GM19238 (cell line): ENCODE results near the gene ADAM12.

Source experiments
- DNase-seq: peaks from one replicate; pipeline ENCODE4 v3.0.0; 2011; ENCODE audit warnings: low spot score; ENCODE audit not compliant: insufficient read length

ADAM12 gene

DNA sequence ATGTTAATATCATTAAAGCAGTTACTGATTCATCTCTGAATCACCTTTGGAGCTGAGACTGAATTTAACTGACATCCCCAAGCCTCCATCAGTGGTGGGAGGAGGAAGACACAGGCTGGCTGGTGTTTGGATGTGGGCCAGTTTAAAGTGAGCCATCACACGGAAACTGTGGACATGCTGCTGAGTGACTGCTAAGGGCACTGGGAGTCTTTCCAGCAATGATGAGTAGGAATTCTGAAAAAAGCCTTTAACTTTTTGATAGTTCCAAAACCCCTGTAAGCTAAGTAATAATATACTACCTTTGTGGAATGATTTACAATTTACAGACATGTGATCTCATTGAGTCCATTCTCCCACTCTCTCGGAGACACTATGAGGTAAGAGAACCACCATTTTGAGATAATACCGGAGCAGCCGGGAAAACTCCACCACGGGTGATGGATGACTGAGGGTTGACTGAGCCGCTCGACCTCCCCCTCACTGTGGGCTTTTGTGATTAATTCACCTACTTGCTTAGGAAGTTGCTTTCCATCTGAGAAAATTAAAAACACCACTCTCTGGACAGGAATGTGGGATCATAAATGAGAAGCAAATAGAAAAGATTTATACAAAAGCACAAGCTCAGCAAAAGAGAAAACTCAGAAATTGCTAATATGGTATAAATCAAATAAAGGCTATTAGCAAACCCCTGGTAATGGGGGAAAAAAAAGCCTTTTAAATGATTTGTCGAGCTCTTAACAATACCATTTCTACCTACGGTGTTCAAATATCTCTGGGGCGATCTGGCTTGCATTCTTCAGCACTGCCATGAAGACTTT is 297.2 kb downstream of the ADAM12 start:
- no peak for DNase-seq

DNA sequence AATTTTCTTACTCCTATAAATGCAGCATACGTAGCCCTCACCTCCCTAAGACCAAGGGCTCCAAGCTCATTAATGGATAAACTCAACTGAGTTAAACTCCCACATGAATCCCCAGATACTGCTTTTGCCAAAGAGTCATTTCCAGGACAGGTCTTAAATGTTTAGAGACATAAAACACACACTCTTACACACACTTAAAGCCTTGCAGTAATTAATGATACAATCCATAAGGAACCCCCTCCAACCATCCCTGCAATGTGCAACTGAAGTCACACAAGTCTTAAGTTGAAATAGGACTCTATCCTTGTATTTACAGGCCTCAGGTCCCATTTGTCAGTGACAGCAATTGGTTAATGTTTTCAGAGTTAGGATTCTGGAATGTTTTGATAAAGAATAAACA is 297.8 kb downstream of the ADAM12 start:
- no peak for DNase-seq

DNA sequence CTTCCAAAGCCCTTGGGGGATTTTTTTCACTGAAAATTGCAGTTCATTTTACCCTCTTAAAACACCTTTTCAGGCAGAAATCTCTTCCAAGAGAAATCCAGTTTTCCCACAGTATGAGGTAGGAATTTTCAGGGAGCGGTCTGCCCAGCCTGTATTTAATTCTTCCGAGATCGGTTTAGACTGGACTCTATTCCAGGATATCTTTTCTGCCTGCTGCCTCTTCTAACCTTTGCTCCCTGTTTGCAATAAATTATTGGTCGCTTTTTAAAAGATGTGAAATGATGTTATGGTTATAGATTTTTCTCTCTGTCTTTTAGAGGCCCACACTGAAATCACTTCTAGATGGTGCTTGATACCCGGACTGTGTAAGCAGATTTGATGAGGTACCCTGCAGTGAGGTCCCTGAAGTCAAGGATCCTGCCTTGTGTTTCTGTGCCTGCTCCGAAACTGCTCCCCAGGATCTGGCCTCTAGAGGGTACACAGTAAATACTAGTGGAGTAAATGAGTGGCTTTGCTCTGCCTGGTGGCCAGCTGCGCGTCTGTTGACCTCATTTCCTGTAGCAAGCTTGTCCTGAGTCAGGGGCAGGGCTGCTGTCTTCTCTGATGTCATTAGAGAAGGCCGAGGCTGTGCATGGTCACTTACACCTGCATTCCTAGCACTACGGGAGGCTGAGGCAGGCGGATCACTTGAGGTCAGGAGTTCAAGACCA is 300.3 kb downstream of the ADAM12 start:
- no peak for DNase-seq

DNA sequence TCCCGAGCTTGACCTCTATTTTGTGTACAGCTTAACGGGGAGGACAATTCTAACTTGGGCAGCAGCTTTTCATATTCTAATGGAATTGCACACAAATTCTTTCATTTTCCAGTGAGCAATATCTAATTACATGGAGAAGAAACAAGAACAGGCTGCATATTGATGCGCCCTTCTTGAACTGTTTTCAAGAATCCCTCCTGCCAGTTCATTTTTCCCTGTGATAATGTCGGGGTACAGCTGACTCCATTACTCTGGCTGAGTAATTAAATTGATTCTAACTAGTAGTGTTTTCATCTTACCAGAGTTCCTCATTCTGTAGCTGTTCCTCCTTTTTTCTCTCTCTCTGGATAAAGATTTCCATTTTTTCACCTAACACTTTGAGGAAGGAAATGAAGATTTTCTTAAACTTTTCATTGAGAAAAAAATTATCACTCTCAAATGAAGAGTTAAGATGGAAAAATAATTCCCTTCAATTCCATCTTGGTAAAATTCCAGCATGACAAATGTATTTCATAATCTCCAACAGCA is 301.1 kb downstream of the ADAM12 start:
- no peak for DNase-seq

DNA sequence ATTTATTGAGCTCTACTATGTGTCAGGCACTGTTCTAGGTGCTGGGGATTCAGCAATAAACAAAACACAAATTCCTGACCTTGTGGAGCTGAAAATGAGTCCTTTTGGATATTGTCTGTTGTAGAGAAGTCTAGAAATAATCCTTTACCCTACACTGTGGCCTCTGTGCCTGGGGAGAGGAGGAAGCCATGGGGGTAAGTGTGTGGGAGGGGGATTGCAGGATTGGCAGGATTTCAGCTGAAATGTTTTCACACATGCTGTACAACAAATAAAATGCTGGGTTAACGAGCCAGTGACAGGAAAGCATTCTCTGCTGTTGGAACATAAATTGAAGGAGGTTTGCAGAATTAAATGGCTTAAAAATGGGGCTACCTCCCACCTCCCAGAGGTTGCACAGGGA is 302.5 kb downstream of the ADAM12 start:
- no peak for DNase-seq

DNA sequence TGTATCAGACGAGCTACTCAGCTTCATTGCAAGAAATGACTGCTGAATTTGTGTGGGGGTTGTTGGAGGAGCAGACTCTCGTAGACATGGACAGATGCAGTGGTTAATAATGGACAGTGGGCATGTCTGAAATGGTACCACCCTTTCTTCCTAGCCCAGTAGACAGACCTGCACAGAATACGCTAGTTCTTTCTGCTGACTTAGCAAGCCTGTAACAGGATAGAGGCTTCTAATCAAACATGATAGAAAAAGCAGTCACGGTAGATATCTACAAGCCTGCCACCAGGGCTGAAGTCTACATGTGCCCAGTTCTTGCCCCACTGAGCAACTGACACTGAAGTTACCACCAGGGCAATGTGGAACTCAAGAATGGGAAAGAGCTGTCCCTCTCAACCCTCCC is 303.9 kb downstream of the ADAM12 start:
- DNase-seq, result no peak

DNA sequence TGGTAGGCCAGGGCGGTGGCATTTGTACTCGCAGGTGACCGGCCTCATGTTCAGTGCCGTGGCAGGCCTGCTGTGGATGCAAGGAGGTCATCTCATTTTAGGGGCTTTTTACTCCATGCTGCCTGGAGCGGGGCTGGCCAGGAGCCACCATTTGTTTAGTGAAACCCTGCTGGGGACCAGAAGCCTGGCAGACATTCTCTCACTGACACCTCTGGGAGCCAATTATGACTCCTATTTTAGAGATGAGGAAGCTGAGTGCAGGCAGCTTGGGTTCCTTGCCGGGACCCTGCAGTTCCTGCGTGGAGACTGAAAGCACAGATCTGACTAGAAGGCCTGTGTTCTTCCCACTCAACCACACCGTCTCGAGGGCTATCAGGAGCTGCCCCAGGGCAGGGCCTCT is 305.3 kb downstream of the ADAM12 start:
- no peak for DNase-seq

DNA sequence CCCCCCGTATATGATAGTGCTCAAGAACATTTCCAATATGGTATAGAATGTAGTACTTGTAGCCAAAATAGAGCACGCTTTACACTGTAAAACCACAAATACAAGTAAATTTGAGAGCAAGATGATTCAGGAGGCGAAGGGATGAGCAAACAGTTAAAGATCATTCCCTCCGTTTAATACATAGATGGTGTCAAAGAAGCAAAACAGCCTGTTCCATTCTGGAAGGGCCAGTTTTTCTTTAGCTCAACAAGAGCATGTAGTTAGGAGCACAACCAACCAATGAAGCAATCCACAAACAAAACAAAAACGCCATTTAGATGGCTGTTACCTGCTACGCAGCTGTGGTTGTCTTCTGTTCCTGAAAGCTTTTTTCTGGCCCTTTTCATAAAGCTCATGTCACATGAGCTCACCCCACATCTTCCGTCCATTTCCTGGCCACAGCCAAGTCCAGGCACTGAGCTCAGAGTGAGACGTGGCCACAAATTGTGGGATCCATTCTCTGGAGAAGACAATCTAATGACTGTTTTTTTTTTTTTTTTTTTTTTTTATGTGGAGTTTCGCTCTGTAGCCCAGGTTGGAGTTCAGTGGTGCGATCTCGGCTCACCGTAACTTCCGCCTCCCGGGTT is 306.3 kb downstream of the ADAM12 start:
- DNase-seq, result no peak

DNA sequence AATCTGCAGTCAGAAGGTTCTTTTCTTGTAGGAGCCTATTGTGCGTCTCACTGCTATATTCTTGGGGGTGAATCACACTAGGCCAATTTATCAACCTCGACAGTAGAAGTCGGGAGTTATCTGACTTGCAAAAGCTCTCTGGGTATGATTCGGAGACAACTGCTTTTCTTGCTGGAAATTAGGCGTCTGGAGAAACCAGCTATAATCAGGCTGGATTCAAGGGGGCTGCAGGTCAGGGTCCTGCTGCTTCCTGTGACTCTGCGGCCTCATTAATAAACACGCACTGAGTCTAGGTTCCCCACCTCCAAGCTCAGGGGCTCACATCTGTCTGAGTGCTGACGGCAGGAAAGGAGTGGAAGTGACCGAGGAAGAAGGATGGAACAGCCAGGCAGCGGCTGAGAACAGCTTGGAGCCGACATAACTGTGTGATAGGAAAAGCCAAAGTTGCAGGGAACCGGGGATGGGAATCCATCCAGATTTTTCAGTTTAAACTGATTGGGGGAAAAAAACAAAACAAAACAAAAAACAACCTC is 307.3 kb downstream of the ADAM12 start:
- no peak for DNase-seq

DNA sequence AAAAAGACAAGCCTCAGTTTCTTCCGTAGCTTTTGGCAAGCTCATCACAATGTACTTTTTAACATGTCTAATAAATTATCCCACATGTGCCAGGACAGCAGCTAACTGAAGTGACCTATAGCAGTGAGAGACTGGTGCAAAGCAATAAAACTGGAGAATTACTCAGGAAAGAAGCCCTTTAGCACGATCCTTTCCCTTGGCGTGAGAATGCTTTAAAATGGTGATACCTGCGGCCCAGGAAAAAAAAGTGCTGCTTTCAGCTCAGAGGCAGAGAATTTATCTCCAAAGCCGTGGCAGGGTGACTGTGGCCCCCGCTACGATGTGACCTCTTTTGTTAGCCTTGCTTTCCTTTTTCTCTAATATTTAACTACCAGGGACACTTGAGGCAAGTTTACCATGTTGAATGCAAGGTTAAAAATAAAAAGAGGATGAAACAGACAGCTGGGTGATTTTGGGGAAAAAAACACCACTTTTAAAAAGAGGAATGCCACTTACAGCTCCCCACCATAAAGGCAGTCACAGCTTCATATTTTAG is 307.9 kb downstream of the ADAM12 start:
- no peak for DNase-seq

DNA sequence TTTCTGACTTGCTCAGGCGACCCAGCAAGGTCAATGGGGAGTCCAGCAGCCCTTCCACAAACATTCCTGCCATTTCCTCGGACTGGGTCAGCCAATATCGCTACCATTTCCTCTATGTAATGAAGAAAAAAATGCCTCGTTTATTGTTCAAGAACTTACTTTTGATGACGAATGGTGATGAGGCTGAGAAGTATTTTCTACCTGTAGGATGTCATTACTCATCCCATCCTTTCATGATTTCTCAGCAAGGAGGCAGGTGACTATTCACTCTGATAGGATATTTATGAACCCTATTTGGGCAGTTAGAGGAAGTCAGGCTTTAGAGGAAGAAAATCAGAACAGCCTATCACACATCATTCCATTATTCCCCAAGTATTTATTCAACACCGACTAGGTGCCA is 313.3 kb downstream of the ADAM12 start:
- no peak for DNase-seq

DNA sequence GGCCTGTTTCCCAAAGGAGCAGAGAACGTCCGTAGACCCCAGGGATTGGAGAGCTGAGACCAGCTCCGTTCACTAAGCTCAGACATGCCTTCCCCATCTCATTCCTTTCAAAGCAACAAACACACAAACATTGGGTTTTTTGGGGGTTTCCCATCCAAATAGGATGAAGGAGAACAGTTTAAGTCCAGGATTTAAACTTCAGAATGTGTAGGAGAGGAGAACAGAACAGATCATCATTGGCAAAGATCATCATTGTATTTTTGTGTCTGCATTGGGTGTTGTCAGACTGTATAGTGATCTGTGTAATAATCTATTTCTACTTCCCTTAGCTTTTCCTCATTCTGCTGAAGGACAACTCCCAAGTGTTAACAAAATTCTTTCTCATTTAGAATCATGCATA is 314.0 kb downstream of the ADAM12 start:
- no peak for DNase-seq

DNA sequence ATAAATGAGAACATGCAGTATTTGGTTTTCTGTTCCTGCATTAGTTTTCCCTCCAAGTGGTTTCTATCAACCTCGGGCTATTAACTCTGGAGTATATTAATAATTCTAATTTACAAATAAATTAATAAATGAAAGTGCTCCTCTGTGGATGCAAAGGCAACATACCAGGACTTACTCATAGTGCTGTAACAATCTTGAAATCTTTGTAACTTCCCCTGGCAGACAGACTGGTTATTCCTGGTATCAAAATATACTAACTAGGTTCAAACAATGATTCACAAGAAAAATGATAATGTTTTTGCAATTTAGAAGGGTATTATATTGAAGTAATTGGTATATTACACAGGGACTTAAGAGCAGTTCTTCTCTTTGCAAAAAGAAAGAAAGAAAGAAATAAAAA is 314.7 kb downstream of the ADAM12 start:
- no peak for DNase-seq

DNA sequence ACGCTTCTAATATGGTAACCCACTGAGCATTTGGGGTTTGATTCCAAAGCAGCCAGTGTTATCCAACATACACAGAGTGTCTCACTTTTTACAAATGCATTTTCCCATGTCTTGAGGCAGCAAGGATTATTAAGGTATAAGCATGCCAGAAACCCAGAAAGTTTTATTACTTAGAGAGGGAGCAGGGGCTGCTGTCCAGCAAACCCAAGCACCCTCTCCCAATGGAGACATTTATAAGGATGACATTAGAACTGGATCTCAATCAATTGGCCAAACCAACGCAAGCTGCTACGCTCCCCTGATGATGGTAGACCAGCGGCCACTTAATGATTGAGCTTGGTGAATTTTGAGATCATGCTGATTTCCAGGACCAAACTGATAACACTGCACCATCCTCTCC is 315.7 kb downstream of the ADAM12 start:
- no peak for DNase-seq

DNA sequence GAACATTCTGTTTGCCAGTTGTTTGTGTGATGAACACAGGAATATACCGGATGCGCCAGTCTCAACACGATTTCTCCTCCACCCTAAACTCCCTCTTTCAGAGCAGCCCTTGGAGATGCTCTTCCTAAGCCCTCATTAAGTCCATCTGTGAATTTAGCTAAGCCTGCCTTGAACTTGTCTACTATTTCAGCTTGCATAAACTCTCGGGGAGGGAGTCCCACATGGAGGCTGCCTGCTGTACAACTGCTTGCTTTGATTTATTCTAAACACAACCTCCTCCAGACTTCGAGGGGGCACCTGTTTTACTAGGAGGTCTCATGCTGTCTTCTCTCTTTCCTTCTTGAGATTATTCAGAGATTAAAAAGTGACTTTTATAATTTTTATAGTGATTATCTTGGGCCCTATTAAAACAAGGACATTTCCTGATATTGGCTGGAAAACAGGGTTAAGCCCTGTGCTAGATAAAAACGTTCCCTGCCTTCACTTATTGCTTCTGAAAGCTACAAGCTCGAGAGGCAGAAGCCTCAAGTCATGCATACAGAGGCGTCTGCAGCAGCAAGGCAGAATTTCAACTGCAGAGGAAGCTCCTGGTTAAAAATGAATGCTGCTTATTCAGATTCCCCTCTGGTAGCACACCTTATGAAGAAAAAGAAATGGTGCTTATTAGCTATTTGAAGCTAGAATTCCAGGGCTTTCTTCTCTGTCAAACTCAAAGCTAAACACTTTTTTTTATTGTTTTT is 317.6 kb downstream of the ADAM12 start:
- DNase-seq, result no peak

DNA sequence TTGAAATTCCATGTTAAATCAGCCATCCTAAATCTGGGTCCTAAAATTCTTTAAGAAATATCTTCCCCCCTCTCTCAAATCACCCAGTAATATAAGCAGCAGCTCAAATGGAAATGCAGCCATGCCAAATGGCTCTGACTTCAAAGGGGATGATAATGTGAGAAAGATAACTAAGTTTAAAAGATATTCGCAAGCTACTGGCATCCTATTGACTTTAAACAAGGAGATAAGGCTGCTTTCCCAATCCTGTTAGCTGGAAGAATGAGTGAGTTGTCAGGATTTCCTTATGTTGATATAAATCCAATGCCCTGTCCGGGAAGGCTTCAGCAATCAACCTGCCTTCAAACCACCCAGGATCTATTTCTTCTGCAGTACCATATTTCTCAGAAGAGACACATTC is 320.0 kb downstream of the ADAM12 start:
- DNase-seq, result no peak

DNA sequence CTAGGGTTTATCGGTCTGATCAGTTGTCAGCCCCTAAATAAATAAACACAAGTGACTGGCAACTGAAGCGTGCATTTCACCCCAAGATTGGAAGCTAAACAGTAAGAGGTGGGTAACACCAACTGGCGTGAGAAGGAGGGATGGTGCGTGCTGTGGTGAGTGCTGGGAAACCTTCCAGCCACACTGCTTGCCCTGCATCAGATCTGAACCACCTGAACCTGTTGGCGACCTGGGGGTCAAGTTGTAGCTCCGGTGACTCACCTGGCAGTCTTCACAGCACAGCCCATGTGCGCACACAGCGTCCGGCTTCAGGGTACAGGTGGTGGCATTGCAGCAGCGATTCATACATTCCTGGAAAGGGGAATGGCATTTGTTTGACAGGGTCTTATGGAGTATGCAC is 321.8 kb downstream of the ADAM12 start:
- DNase-seq, result no peak

DNA sequence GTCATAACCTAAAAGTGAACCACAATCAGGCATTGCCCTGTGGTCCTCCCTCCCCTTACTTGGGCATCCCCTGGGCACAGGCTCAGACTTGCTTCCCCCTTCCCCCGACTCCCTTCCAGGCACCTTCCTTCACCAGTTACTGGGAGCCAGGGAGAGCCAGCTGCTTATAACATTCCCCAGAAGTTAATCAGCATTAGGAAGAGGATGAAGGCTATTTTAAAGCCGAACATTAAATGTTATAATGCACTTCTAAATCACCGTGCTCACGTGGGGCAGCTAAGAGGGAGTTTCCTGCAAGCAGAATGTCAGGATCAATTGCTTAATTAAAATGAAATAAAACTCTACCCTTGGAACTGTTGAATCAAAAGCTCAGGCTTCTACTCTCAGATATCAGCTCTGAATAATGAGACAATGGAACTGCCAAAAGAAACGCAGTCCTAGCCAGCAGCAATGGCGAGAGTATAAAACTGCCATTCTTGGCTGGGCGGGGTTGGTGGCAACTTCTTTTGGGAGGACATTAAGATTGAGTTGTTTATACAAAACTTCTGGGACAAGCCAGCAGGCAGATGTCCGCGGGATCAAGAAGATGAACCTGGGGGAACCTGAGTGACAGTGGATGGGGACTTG is 322.4 kb downstream of the ADAM12 start:
- no peak for DNase-seq

DNA sequence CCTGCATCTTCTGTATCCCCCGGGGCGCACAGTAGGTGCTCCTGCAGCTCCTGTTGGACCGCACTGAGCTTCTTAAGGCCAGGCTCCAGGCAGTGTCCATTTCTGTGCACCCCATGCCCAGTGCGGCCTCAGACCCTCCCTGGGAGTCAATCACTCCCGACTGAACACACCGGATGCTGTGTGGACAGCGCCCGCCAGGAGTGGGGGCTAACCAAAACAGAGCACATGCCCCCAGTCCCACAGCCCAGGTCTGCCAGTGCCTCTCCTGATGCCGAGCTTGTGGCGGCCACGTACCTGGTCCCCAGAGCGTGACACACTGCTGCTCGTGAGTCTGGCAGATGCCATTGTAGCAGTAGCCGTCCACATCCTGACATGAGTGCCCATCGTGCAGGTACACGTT is 323.8 kb downstream of the ADAM12 start:
- DNase-seq, result no peak

DNA sequence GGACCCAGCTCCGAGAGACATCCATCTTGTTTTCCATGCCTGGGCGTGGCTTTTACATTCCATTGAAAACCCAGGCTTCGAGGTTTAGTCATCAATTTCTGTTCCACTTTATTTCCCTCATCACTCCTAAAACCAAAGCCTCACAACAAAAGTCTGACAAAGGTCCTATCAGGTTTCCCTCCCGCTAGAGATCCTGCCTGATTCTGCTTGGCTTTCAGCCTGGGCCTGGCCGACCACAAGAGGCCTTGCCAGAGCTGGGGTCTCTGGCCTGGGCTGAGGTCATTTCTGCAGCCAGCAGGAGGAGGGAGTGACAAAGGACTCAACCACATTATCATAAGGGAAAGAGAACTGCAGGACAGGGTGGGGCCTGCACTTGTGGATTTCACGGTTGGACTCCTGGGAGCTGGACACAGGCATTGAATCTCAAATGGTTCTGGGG is 324.9 kb downstream of the ADAM12 start:
- DNase-seq, result no peak
